CD4-positive, alpha-beta T cell treated with Interleukin-4 for 4 hours (primary cell): Measurements from ENCODE around the gene USP9Y.
"Not testable (repeated sequence)": the region's sequence is repeated elsewhere in the genome, so short reads cannot be mapped to it uniquely, and the experiment has no call there.

Experiments used
- DNase-seq: peaks from one replicate; pipeline ENCODE4 v3.0.0-alpha.2; 2020

Gene USP9Y, protein sequence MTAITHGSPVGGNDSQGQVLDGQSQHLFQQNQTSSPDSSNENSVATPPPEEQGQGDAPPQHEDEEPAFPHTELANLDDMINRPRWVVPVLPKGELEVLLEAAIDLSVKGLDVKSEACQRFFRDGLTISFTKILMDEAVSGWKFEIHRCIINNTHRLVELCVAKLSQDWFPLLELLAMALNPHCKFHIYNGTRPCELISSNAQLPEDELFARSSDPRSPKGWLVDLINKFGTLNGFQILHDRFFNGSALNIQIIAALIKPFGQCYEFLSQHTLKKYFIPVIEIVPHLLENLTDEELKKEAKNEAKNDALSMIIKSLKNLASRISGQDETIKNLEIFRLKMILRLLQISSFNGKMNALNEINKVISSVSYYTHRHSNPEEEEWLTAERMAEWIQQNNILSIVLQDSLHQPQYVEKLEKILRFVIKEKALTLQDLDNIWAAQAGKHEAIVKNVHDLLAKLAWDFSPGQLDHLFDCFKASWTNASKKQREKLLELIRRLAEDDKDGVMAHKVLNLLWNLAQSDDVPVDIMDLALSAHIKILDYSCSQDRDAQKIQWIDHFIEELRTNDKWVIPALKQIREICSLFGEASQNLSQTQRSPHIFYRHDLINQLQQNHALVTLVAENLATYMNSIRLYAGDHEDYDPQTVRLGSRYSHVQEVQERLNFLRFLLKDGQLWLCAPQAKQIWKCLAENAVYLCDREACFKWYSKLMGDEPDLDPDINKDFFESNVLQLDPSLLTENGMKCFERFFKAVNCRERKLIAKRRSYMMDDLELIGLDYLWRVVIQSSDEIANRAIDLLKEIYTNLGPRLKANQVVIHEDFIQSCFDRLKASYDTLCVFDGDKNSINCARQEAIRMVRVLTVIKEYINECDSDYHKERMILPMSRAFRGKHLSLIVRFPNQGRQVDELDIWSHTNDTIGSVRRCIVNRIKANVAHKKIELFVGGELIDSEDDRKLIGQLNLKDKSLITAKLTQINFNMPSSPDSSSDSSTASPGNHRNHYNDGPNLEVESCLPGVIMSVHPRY (N-terminal part only)

DNA sequence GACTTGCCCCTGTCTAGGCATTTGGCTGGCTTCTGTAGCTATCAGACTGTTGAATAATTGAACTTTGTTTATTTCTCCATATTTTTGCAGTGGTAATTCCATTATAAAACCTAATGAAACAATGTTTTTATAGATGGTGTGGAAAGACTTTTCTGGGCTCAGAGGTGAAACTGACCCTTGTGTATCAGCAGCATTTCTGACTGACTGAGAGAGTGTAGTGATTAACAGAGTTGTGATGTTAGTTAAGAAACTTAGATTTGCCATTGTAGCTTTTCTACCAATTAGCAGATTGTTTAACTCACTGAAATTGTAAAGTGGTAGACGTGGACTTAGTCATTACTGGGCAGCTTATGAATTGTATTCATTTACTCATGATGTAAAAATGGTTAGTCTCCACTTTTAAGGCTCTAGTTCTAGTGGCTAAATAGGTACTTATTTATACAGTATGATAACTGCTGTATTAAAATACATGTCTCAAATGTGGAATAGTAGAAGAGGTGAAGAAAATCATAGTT, at the start of gene USP9Y:
Gene USP9Y, plus strand, starts transcription at position 51 of the 515 bp plus-strand sequence. CDS start 8,217 bp downstream, outside the sequence.
- no peak for DNase-seq

DNA sequence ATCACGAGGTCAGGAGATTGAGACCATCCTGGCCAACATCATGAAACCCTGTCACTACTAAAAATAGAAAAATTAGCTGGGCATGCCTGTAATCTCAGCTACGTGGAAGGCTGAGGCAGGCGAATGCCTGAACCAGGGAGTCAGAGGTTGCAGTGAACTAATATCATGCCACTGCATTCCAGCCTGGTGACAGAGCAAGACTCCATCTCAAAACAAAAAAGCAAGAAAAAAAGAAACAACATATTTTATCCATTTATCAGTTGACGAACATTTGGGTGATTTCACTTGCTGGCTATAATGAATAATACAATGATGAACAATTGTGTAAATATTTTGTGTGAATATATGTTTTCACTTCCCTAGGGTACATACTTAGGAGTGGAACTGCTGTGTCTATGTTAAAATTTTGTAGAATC, 49.4 kb upstream of the USP9Y start:
- no peak for DNase-seq

DNA sequence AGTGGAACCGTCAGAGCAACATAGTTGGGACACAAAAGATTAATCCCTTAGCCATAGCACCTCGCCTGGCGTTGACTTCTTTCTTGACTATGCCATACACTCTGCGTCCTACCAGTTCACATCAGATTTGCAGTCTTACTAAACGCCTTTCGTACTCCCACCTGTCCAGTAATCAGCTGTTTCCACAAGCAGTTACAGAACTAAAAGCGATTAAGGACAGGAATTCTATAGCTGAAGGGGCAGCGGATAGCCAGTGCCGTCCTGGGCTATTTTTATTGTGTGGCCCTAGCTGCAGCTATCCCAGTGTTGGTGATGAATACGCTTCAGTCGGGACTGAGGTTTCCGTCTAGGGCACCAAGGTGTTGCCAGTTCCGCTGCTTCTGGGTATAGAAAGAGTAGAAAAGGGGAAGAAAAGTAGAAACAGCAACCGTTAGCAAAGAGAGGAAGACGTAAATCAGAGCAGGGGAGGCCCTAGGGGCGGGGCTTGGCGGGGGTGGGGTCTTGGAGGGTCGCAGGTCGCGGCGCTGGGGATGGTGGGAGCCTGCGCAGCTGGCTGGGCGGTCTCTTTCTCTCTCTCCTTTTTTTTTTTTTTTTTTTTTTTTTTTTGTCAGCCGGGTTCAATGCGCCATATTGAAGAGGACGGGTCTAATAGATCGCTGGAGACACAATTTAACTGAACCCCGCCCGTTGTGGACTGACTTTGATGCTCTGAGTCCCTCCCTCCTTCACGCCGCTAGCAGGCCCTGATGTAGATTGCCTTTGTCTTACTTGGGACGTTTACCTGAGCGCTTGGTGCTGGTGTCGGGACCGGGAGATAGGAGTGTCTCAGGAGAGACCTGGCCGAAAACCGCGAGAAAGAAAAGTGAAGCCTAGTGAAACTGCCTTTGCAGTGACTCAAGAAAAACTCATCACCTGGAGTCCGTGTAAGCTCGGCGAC, 39.0 kb upstream of the USP9Y start:
- peak; percentile 84 for DNase-seq

DNA sequence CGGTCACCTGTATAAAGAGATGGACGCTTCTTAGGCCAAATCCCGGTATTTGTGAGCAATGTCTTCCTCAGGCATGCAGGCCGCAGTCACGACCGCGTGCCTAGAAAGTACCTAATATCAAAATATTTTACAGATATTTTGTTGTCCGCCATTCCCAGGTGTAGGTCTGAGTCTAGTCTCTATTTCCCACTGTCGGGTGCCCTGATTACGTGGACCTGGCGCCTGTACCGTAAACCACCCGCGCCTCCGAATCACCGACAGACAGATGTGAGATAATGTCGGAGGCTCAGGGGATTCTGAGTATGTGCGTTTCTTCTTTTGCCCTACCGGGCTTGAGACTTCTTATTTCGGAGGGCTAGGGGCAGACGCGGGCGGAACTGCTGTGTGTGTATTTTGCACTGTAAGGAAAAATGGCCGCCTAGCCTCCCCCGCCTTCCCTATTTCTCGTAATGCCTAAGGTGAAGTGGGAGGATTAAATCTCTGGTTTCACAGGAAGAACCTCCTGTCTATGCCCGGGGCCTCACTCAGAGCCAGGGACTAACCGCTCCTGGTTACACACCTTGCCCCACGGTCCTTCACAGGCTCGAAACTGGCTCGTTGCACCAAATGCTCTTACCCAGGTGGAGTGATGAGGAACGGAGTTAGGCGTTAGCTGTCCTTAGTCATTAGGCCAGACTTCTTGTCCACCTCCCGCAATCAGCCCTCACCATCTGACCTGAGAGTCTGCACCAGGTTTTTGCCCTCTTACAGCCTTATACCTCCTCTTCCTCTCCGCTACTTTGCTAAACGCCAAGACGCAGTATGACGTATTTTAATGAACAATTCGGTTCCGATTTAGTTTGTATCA, 38.1 kb upstream of the USP9Y start:
- peak; percentile 53 for DNase-seq

DNA sequence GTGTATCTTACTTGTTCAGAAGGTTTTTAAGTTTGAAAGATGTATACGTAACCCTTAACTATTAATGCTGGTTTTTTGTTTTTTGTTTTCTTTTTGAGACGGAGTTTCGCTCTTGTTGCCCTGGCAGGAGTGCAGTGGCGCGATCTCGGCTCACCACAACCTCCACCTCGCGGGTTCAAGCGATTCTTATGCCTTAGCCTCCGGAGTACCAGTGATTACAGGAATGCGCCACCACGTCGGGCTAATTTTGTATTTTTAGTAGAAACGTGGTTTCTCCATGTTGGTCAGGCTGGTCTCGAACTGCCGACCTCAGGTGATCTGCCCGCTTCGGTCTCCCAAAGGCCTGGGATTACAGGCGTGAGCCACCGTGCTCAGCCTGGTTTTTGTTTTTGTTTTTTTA, 37.2 kb upstream of the USP9Y start:
- not testable (repeated sequence) for DNase-seq

DNA sequence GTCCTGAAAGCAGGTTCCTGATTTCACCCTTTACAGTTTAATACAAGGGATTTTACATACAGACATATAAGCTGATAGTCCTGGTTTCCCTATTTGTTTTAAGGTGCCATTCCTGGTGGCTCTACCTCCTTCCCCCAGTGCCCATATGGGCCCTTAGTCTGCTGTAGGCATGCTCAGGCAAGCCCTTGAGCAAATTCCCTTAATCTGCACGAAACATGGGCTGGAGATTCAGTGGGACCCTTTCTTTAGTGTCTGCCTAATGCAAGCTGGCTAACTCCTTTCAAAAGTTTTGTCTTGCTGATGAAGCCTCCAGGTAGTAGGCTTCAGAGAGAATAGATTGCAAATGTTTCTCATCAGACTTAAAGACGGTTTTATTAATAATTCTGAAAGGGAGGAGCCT, 22.9 kb upstream of the USP9Y start:
- no peak for DNase-seq

DNA sequence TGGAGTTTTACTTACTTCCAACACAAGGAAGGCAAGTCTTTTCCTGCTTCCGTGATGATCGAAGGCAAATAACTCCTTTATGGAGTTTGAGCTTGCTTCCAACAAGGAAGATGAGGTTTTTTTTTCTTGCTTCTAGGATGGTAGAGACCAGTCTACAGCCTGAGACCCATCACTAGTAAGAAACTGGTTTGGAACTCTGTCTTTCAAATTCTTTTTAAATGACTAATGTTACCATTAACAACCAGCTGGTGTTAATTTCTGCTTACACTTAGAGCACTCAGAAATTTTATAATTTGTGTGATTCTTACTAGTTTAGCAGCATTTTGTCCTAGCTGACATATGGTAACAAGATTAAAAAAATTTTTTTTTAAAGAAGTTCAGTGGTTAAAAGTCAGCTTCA, 19.5 kb upstream of the USP9Y start:
- DNase-seq = no peak

DNA sequence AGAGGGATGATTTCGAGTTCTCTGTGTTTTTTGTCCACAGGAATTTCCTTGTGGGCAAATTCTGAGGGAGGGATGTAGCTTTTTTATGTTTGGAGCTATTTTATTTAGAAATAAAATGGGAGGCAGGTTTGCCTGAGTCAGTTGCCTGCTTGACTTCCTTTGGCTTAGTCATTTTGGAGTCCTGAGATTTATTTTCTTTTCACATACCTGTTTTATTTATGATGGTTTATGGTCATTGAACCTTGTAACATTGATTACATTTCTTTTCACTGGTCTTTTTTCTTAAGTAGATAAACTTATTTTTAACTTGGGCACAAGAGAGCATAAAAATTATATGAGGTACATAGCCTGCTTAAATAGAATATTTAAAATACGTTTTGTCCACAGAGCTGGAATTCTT, 12.7 kb upstream of the USP9Y start:
- no peak for DNase-seq

DNA sequence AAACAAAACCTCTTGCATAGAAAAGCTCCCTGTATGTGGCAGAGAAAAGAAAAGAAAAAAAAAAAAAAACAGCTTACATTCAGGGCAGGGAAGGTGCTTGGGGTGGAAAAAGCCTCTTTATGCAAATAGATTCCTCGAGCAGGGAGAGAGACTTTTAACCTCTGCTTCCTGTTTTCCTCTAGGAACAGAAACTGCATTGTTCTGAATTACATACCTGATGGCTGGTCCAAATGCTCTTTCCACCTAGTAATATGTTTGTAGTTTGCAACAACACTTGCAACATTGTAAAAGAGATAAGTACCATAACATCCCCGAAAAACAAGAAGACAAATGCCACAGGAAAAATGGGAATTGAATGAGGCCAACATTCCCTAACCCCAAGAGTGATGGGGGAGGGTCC, 944 bp upstream of the USP9Y start:
- DNase-seq = no peak

DNA sequence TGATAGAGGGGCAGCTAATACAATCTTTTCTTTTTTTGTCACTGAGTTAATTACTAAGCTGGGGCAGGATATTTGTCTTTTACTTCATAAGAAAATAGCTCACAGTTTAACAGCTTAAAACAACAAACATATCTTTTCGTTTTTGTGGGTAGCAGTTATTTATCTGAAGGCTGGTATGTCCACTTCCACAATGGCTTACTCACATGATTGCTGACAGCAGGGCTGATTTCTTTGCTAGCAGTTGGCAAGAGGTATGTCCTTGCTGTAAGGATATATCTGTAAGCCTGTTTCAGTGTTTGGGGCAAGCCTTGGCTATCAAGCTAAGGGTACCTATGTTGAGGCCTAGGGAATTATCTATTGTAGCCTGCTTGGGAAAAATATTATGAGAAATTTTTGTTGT, 1.1 kb downstream of the USP9Y start:
- no peak for DNase-seq

DNA sequence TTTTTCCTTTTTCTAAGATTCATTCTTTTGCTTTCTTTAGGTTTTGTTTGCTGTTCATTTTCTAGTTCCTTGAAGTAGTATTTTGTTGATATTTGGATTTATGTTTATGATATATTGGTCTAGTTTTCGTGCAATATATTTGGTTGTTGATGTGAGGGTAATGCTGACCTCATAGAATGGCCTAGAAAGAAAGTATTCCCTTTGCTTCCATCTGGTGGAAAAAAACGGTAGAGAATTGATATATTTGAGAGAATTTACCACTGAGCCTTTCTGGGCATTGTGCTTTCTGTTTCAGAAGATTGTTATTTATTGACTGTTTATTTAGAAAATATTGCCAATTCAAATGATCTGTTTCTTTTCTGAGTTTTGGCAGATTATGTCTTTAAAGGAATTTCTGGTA, 9.4 kb downstream of the USP9Y start:
- no peak for DNase-seq

DNA sequence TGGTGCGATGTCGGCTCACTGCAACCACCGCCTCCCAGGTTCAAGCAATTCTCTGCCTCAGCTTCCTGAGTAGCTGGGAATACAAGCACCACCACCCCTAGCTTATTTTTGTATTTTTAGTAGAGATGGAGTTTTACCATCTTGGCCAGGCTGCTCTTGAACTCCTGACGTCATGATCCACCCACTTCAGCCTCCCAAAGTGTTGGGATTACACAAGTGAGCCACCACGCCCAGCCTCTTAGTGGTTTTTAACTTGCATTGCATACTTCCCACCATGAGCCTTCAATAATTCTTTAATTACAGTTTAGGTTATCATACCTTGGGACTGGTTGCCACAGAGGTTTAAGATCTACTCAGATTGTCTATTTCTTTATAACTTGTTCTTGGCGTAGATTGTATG, 14.3 kb downstream of the USP9Y start:
- DNase-seq = no peak

DNA sequence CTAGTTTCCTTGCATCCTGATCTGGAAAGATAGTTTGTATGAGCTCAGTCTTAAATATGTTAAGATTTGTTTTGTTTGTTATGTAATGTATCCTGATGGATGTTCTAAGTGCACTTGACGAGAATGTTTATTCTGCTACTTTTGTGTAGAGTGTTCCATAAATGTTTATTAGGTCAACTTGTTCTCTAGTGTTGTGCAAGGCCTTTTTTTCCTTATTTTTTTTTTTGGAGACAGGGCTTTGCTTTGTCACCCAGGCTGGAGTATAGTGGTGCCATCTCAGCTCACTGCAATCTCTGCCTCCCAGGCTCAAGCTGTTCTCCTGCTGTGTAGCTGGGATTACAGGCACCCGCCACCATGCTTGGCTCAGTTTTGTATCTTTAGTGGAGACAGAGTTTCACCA, 28.7 kb downstream of the USP9Y start:
- DNase-seq = no peak

DNA sequence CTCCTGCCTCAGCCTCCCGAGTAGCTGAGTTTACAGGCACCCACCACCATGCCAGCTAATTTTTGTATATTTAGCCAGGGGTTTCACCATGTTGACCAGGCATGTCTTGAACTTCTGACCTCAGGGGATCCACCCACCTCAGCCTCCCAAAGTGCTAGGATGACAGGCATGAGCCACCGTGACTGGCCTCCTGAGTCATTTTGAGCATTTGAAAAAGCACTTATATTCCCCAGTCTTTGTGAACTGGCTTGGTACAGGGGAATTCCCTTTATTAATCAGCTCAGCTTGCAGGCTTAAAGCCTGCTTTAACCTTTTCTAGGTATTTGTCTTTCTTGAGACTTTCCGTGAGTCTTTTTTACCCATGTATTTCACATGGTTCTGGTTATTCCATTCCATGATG, 32.6 kb downstream of the USP9Y start:
- peak; percentile 1 for DNase-seq

DNA sequence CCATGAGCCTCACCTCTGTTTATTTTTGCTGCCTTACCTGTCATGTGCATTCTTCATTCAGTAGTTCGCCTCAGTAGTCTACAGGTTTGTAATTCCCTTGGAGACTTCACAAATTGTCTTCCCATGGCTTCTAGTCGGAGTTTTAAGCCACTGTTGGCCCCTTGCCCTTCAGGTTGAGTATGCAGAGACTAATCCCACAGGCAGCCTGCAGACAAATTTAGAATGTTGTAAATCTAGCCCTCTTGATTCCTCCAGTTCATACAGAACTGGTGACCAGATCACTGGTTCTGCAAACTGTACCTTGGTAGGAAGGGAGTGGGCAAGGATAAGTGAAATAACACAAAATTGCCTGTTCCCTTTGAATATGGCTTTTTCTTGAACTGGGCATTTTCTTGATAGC, 33.0 kb downstream of the USP9Y start:
- no peak for DNase-seq

DNA sequence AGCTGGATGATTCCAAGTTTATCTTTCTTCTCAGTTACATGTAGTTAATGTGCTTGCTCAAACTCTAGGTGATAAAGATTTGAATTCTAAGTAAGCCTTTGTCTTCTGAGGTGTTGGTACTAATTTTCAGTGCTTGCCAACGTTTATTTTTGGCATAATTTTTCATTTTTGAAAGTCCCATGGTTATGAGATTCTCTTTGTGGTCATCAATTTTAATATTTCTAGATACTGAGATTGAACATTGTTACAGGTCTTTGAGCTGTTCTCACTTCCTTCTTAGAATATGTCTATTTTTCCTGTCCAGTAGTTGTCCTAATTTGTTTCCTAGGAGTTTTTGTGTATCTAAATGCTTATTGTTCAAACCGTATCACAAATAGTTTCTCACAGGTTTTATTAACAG, 40.4 kb downstream of the USP9Y start:
- DNase-seq = no peak

DNA sequence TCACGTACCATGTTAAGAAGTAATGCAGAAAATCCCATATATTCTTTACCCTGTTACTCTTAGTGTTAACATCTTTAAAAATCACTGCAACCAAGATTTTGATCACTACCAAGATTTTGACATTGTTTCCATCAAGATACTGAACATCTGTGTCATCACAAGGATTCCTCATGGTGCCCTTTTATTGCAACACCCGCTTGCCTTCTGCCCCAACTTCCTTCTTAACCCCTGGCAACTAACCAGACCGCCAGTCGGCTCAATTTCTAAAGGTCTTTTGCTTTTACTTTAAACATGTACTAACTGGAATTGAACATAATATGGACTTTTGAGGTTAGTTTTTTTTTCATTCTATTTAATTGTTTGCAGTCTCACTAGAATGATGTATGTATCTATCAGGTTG, 41.7 kb downstream of the USP9Y start:
- DNase-seq = no peak

DNA sequence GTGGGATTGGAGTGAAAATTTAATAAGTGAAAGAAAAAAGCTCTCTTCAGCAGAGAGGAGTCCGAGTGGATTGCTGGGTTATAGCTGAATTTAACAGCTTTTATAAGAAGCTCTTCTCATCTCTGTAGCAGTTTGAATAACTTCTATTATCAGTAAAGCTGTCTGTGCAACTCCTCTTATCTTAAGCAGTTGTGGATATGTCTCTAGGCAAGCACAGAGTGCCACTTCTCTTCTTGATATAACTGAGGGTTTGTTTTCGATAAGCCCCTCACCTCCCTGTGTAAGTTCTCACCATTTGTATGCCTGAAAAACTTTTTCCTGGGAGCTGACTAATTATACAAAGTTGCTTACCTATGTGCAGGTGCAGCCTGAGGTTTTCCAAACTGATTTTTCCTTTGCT, 43.1 kb downstream of the USP9Y start:
- DNase-seq = no peak

DNA sequence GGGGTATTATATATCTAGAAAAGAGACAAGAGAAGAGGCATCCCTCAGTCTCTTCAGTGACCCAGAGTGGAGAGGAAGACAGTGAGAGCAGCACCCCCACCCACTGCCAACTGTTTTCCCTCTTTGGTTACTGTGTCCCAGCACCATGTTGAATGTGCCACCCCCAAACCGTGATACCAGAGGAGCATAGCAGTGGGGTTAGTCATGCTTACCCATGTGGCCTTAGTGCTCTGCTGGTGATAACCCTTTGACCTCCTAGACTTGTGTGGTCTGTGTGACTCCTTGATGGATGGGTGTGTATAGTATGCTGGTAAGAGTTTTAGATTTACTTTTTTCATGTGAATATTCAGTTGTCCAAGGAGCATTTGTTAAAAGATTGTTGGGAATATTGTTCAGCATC, 48.3 kb downstream of the USP9Y start:
- DNase-seq = no peak

DNA sequence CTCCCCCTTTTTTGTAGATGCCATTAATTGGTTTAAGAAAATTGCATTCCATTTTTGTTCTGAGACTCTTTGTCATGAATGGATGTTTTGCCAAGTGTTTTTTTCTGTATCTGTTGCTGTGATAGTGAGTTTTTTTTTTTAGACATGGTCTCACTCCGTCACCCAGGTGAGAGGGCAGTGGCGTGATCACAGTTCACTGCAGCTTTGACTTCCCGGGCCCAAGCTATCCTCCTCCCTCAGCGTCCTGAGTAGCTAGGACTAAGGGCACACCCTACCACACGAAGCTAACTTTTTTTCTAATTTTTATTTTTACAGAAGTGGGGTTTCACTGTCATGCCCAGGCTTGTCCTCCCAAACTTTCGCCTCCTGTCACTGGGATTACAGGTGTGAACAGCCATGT, 51.8 kb downstream of the USP9Y start:
- no peak for DNase-seq

DNA sequence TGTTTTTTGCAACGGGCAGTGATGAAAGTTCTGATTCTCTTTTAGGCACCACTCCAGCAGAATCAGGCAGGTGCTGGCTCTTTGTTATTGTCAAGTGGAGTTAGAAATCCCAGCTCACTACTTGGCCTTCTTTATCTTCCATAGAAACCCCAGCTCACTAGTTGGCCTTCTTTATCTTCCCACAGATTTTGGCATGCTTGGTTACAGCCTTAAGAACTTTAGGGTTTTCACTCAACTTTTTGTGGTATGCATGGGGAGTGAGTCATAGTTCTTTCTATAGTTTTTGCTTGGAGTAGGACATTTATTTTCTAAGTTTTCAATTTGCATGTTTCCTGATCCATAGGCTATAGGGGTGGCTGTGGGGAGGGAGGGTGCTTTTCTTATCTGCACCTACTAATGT, 55.0 kb downstream of the USP9Y start:
- no peak for DNase-seq

DNA sequence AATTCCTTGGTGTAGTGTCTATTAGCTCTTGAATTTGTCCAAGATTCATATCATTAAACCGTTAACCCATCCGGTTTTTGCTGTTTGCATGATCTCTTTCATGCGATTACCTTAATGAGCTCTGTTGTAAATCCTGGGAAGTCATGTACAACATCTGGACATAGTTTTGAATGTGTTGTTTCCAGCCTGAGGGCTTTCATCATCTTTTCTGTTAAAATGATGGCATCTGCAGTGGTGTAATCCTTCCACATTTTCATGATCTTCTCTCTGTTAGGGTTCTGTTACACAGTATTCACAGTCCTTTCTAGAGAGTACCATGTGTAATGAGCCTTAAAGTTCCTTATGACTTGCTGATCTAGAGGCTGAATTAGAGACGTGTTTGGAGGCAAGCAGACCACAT, 64.9 kb downstream of the USP9Y start:
- DNase-seq = no peak
